ENCODE measurements around the gene MCL1. TPM values are rescaled to one million over a fixed set of nuclear protein-coding genes. Genes with fewer than 3 reads are reported as not detected.

Gene MCL1
- total and polyA plus RNA-seq, 2 of the 13 experiments (the other 11 are each of a cell fraction or from before 2014, with no cell fraction given): 69.5 to 125 TPM

- Histone ChIP-seq H3K4me2 (ENCODE audit: low read depth, low read length) (peak overlapping the region; percentile 53), H3K9ac (ENCODE audit: insufficient read depth, low read depth, low read length) (no peak overlapping the region), H2AFZ (ENCODE audit: low read length) (no peak overlapping the region), H4K20me1 (ENCODE audit: insufficient read depth, low read length) (no peaks in the 10 kb centered on the region), H3K27ac (ENCODE audit: extremely low read length, insufficient read depth, low read length) (no peak overlapping the region), H3K79me2 (ENCODE audit: insufficient read depth, low read length) (no peaks in the 10 kb centered on the region), H3K9me3 (ENCODE audit: low read length) (no peaks in the 10 kb centered on the region), H3K4me1 (ENCODE audit: insufficient read depth, low read length) (peaks cover 70% of the 10 kb centered on the region), H3K27me3 (ENCODE audit: control insufficient read depth in 1 of 2, insufficient read depth in 2 of 2, low read length in 2 of 2) (no peaks in the 10 kb centered on the region; a peak in 1 of 5 replicates), H3K4me3 (replicated peaks in 1 of 3; ENCODE audit: insufficient read depth in 1 of 3, low read depth in 2 of 3, low read length in 3 of 3) (no peak overlapping the region), H3K36me3 (replicated peaks in 1 of 2; ENCODE audit: control insufficient read depth in 1 of 2, insufficient read depth in 2 of 2, low read length in 2 of 2) (no peaks in the 10 kb centered on the region)
- in situ Hi-C loops (cut with HindIII; ENCODE audit: extremely low pct_ligation_motif_present, low pct_unique_long_range_greater_than_20kb) (loop anchor here (10.0 kb wide), 1 partner anchor 283 kb away; the partner anchor contains the start of gene CA14), intact Hi-C loops (cut with micrococcal nuclease; ENCODE audit: unreplicated experiment) (no loop called here)
- WGBS (ENCODE audit: low lambda C conversion rate): 31% methylated on average over 12 of the region's 17 CpGs
- ATAC-seq (peak; percentile 64), FAIRE-seq (no peak), DNase-seq (ENCODE audit: low spot score) (no peak)
- no TSS peak for BruUV-seq (replicated peaks)
- ChIA-PET POLR2A (interaction anchor here (0.9 to 2.0 kb wide), 2 partner anchors 12 to 23 kb away, joined by 3 to 6 read pairs; partner anchors contain the start of genes ADAMTSL4 and FALEC), CTCF (ENCODE audit: low intra/inter-chr PET ratio, low total read pairs) (no interaction called here)
- TF ChIP-seq EZH2 (conservative IDR thresholded peaks at IDR 0.05; ENCODE audit: low read depth, low read length) (no peak), SIX4 (CRISPR knock-in tag; IDR thresholded peaks at IDR 0.05) (no peak), ZNF660 (CRISPR knock-in tag; IDR thresholded peaks at IDR 0.05; ENCODE audit: borderline replicate concordance, low read depth) (no peak), ZNF232 (CRISPR knock-in tag; IDR thresholded peaks at IDR 0.05; ENCODE audit: borderline replicate concordance) (no peak), ZMYM3 (CRISPR knock-in tag; IDR thresholded peaks at IDR 0.05) (peak; percentile 21; the same call in 1 of the 2 replicates), ZNF121 (CRISPR knock-in tag; IDR thresholded peaks at IDR 0.05) (peak; percentile 77), ZSCAN12 (CRISPR knock-in tag; IDR thresholded peaks at IDR 0.05) (no peak), HOXA3 (CRISPR knock-in tag; IDR thresholded peaks at IDR 0.05) (no peak), ZFYVE20 (CRISPR knock-in tag; IDR thresholded peaks at IDR 0.05; ENCODE audit: borderline replicate concordance, low read depth) (no peak), ZNF296 (CRISPR knock-in tag; conservative IDR thresholded peaks at IDR 0.05) (no peak), CBFB (CRISPR knock-in tag; IDR thresholded peaks at IDR 0.05) (no peak), ZBTB38 (CRISPR knock-in tag; IDR thresholded peaks at IDR 0.05) (no peak), ZNF609 (CRISPR knock-in tag; IDR thresholded peaks at IDR 0.05; ENCODE audit: borderline replicate concordance) (no peak), ZMAT3 (CRISPR knock-in tag; conservative IDR thresholded peaks at IDR 0.05) (no peak)
- TF ChIP-seq, protein P1, sequence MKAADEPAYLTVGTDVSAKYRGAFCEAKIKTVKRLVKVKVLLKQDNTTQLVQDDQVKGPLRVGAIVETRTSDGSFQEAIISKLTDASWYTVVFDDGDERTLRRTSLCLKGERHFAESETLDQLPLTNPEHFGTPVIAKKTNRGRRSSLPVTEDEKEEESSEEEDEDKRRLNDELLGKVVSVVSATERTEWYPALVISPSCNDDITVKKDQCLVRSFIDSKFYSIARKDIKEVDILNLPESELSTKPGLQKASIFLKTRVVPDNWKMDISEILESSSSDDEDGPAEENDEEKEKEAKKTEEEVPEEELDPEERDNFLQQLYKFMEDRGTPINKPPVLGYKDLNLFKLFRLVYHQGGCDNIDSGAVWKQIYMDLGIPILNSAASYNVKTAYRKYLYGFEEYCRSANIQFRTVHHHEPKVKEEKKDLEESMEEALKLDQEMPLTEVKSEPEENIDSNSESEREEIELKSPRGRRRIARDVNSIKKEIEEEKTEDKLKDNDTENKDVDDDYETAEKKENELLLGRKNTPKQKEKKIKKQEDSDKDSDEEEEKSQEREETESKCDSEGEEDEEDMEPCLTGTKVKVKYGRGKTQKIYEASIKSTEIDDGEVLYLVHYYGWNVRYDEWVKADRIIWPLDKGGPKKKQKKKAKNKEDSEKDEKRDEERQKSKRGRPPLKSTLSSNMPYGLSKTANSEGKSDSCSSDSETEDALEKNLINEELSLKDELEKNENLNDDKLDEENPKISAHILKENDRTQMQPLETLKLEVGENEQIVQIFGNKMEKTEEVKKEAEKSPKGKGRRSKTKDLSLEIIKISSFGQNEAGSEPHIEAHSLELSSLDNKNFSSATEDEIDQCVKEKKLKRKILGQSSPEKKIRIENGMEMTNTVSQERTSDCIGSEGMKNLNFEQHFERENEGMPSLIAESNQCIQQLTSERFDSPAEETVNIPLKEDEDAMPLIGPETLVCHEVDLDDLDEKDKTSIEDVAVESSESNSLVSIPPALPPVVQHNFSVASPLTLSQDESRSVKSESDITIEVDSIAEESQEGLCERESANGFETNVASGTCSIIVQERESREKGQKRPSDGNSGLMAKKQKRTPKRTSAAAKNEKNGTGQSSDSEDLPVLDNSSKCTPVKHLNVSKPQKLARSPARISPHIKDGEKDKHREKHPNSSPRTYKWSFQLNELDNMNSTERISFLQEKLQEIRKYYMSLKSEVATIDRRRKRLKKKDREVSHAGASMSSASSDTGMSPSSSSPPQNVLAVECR (CRISPR knock-in tag; IDR thresholded peaks at IDR 0.05; ENCODE audit: borderline replicate concordance): peak; percentile 17; the same call in 1 of the 2 replicates
These were observed 41.4 kb downstream of the MCL1 start for GRCh38 chr1:150537732-150538684.
